Measurements from ENCODE around the gene ALDH1L2.

The ALDH1L2 gene

GRCh38 chr12:104986022-104986941 is 98.0 kb downstream of the ALDH1L2 start, which contains the start of gene NOPCHAP1 (continued):
- TF ChIP-seq ZNF518A (tag by site-specific recombination; conservative IDR thresholded peaks at IDR 0.05; ENCODE audit: low read depth) (no peak), ZNF157 (tag by site-specific recombination; IDR thresholded peaks at IDR 0.05) (no peak), ZNF404 (tag by site-specific recombination; IDR thresholded peaks at IDR 0.05) (no peak), SALL2 (tag by site-specific recombination; IDR thresholded peaks at IDR 0.05; ENCODE audit: borderline replicate concordance) (no peak), ZNF391 (tag by site-specific recombination; IDR thresholded peaks at IDR 0.05; ENCODE audit: borderline replicate concordance, low read depth) (no peak), ZSCAN18 (tag by site-specific recombination; IDR thresholded peaks at IDR 0.05) (no peak), ZNF133 (tag by site-specific recombination; IDR thresholded peaks at IDR 0.05) (no peak), ZNF148 (tag by site-specific recombination; IDR thresholded peaks at IDR 0.05; ENCODE audit: borderline replicate concordance) (no peak), ZNF670 (tag by site-specific recombination; IDR thresholded peaks at IDR 0.05; ENCODE audit: low read depth) (no peak), ZNF26 (tag by site-specific recombination; IDR thresholded peaks at IDR 0.05) (no peak), AEBP2 (tag by site-specific recombination; IDR thresholded peaks at IDR 0.05; ENCODE audit: borderline replicate concordance) (no peak), ZNF221 (tag by site-specific recombination; IDR thresholded peaks at IDR 0.05; ENCODE audit: borderline replicate concordance) (no peak), ZNF223 (tag by site-specific recombination; IDR thresholded peaks at IDR 0.05) (no peak), ZNF701 (tag by site-specific recombination; IDR thresholded peaks at IDR 0.05) (no peak), REPIN1 (tag by site-specific recombination; IDR thresholded peaks at IDR 0.05; ENCODE audit: low read depth) (no peak), PRDM2 (tag by site-specific recombination; IDR thresholded peaks at IDR 0.05; ENCODE audit: borderline replicate concordance) (no peak), ZNF792 (tag by site-specific recombination; IDR thresholded peaks at IDR 0.05) (no peak), ZNF558 (tag by site-specific recombination; IDR thresholded peaks at IDR 0.05) (no peak), ZNF416 (tag by site-specific recombination; IDR thresholded peaks at IDR 0.05) (no peak), KLF8 (tag by site-specific recombination; IDR thresholded peaks at IDR 0.05) (no peak; the same call in 1 of the 2 replicates)

All from HEK293 (cell line).